Thyroid gland (tissue), 4 donors: ENCODE measurements around the gene EXOC6. TPM values are rescaled to one million over a fixed set of nuclear protein-coding genes. Genes with fewer than 3 reads are reported as not detected.

Source experiments
- DNase-seq, 2 donors: peaks; one replicate each; pipeline ENCODE4 v3.0.0-alpha.2; 2019
- H3K27ac ChIP-seq, 3 donors: fragments of 200-600 bp; sonication (generic); 1 replicate in 2 of 3; 2 replicates in 1 of 3; pipeline ENCODE4 v1.5.1; 2016 to 2019; ENCODE audit warnings: mild to moderate bottlenecking in 1 of 3, moderate library complexity in 1 of 3
- H3K27me3 ChIP-seq: fragments of 200-600 bp; sonication (generic); one replicate; pipeline ENCODE4 v1.5.1; 2019
- H3K36me3 ChIP-seq, 2 donors: fragments of 200-600 bp; sonication (generic); one replicate each; pipeline ENCODE4 v1.5.1; 2016 to 2019
- H3K4me1 ChIP-seq, 2 donors: fragments of 200-600 bp; sonication (generic); one replicate each; pipeline ENCODE4 v1.5.1; 2017 to 2019
- H3K4me3 ChIP-seq, 3 donors: fragments of 200-600 bp; sonication (generic); replicated peaks in 1 of 3; 1 replicate in 2 of 3; 2 replicates in 1 of 3; pipeline ENCODE4 v1.5.1; 2016; ENCODE audit warnings: mild to moderate bottlenecking in 1 of 3
- H3K9me3 ChIP-seq: fragments of 200-600 bp; sonication (generic); one replicate; pipeline ENCODE4 v1.5.1; 2017
- POLR2A ChIP-seq, 2 donors: fragments of 450-650 bp; IDR thresholded peaks; one replicate each; pipeline ENCODE4 v1.6.1; 2017; ENCODE audit warnings: antibody characterized with exemption in 2 of 2, mild to moderate bottlenecking in 2 of 2, moderate library complexity in 1 of 2
- WGBS, 2 donors: methylation state at CpG; one replicate each; pipeline ENCODE4 v1.1.5; 2017; 5-methylcytosine and 5-hydroxymethylcytosine counted together
- intact Hi-C: fragments of 100-400 bp; cut with DNase I; formaldehyde crosslinking; loops from one replicate; pipeline ENCODE4 v1.15.1; 2023
- total RNA-seq, 4 donors: library from RNA; depleted of rRNA; stranded (reverse); fragments of >200 nt; gene quantifications; one replicate each; pipeline ENCODE4 v1.2.3, GENCODE V29; 2016
- TF ChIP-seq, protein P1 (sequence below), 6 experiments: fragments of 200-600 bp in 3 of 6; fragments of 450-650 bp in 3 of 6; sonication (generic) in 3 of 6; IDR thresholded peaks; one replicate each; pipeline ENCODE4 v1.5.1; 2016 to 2019; ENCODE audit warnings: antibody characterized with exemption in 6 of 6, mild to moderate bottlenecking in 2 of 6, inconsistent platforms in 1 of 6, moderate library complexity in 1 of 6

Gene EXOC6
- total RNA-seq, 4 donors from 2014 or later: 51.6 to 74.0 (median 61.1) TPM

GRCh38 chr10:93054486-93054885, 206.2 kb downstream of the EXOC6 start:
- Histone ChIP-seq H3K36me3 (peaks cover 0 to 3% of the 10 kb centered on the region in 2 donors), H3K27ac (no peak overlapping the region), H3K27me3 (no peaks in the 10 kb centered on the region), H3K9me3 (no peaks in the 10 kb centered on the region), H3K4me3 (no peak overlapping the region), H3K4me1 (no peaks in the 10 kb centered on the region)
- no peak for DNase-seq
- 88 to 94% methylated on average over 3 of the region's 3 CpGs for WGBS, 2 donors
- intact Hi-C loops: no loop called here
- TF ChIP-seq, protein P1, sequence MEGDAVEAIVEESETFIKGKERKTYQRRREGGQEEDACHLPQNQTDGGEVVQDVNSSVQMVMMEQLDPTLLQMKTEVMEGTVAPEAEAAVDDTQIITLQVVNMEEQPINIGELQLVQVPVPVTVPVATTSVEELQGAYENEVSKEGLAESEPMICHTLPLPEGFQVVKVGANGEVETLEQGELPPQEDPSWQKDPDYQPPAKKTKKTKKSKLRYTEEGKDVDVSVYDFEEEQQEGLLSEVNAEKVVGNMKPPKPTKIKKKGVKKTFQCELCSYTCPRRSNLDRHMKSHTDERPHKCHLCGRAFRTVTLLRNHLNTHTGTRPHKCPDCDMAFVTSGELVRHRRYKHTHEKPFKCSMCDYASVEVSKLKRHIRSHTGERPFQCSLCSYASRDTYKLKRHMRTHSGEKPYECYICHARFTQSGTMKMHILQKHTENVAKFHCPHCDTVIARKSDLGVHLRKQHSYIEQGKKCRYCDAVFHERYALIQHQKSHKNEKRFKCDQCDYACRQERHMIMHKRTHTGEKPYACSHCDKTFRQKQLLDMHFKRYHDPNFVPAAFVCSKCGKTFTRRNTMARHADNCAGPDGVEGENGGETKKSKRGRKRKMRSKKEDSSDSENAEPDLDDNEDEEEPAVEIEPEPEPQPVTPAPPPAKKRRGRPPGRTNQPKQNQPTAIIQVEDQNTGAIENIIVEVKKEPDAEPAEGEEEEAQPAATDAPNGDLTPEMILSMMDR (IDR thresholded peaks at IDR 0.05): no peak
- no peak for TF ChIP-seq POLR2A (IDR thresholded peaks at IDR 0.05)

- Histone ChIP-seq H3K27me3 (peaks cover 3% of the 10 kb centered on the region), H3K4me1 (peaks cover 7 to 14% of the 10 kb centered on the region in 2 donors), H3K9me3 (no peaks in the 10 kb centered on the region), H3K4me3 (no peak overlapping the region), H3K36me3 (peaks cover 0 to 7% of the 10 kb centered on the region in 2 donors), H3K27ac (no peak overlapping the region)
- intact Hi-C loops: no loop called here
- 96 to 97% methylated on average over 3 of the region's 3 CpGs for WGBS, 2 donors
- no peak for DNase-seq
- TF ChIP-seq POLR2A (IDR thresholded peaks at IDR 0.05): no peak
- TF ChIP-seq, protein P1 (IDR thresholded peaks at IDR 0.05): no peak
Measured at GRCh38 chr10:93058139-93058538, 209.8 kb downstream of the EXOC6 start.

- Histone ChIP-seq H3K36me3 (peaks cover 0 to 7% of the 10 kb centered on the region in 2 donors), H3K4me3 (no peak within 1 kb of the TSS), H3K4me1 (peaks cover 7 to 15% of the 10 kb centered on the region in 2 donors), H3K27ac (no peak within 1 kb of the TSS), H3K9me3 (no peaks in the 10 kb centered on the region), H3K27me3 (peaks cover 3% of the 10 kb centered on the region)
- TF ChIP-seq POLR2A (IDR thresholded peaks at IDR 0.05): no peak
- 66 to 69% methylated on average over 58 to 67 of the region's 67 CpGs for WGBS, 2 donors
- intact Hi-C loops: no loop called here
- no peak for DNase-seq
Measured at GRCh38 chr10:93059975-93060886, 211.9 kb downstream of the EXOC6 start, which contains the start of gene CYP26C1. Gene CYP26C1 (plus strand): TSS chr10:93060798. CDS start chr10:93061264, 466 bp downstream.

DNA sequence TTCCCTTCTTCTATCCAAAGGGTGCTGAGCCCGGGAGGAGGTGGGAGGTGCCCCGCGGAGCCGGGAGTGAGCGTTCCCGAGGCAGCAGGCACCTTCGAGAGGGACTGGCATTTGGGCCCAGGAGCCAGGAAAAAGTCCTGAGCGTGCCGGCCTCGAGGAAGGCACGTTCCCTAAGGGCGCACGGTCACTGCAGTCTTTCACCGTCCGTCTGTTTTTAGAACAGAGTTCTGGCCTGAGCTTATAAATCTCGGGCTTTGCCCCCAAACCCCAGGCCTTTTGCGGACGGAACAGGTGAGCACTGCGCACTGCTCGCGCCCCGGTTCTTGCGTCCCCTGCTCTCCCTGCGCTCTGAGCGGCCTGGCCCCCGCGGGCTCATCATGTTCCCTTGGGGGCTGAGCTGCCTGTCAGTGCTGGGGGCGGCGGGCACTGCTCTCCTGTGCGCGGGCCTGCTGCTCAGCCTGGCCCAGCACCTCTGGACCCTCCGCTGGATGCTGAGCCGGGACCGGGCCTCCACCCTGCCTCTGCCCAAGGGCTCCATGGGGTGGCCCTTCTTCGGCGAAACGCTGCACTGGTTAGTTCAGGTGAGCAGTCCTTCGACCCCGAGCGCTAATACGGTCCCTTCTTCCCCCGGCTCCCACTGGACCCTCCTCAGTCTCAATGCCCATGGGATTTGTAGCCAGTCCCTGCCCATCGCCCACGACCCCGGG, 212.7 kb downstream of the EXOC6 start:
- H3K4me1 ChIP-seq: peaks cover 7 to 19% of the 10 kb centered on the region in 2 donors
- no peak overlapping the region for H3K27ac ChIP-seq
- peaks cover 3% of the 10 kb centered on the region for H3K27me3 ChIP-seq
- H3K4me3 ChIP-seq: no peak overlapping the region
- peaks cover 0 to 7% of the 10 kb centered on the region in 2 donors for H3K36me3 ChIP-seq
- H3K9me3 ChIP-seq: no peaks in the 10 kb centered on the region
- no peak for TF ChIP-seq POLR2A (IDR thresholded peaks at IDR 0.05)
- TF ChIP-seq, protein P1 (IDR thresholded peaks at IDR 0.05): no peak
- WGBS, 2 donors: 59 to 69% methylated on average over 35 to 45 of the region's 45 CpGs
- intact Hi-C loops: no loop called here
- no peak for DNase-seq

DNA sequence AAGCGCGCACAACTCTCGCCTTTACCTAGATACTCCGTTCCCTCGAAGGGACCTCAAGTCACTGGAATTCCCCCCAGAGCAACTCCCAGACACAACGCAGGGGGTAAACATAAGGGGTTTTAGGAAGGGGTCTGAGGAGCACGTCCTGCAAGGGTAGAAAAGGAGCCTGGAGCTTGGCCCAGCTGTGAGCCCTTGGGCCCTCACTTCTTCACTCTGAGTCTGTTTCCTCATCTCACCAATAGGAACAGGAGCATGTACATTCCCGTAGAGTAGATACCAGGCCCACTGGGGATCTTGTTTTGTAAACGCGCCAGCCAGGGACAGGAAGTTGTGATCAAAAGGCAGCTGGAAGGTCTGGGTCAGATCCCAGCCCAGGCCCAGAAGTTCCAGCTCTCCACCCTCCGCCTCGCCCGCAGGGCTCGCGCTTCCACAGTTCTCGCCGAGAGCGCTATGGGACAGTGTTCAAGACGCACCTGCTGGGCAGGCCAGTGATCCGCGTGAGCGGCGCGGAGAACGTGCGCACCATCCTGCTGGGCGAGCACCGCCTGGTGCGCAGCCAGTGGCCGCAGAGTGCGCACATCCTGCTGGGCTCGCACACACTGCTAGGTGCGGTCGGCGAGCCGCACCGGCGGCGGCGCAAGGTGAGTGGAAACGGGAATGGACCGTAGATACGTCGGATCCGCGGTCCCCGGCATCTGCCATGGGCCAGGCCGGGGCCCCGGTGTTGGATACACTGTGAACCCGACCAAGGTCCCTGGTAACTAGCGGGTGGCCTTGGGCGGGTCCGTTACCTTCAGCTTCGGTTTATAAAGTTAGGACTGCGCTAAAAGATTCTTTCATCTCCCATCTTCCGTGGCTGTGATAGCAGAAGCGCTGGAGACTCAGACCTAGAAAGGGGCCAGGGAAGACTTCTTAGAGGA, 213.5 kb downstream of the EXOC6 start:
- WGBS, 2 donors: 17 to 28% methylated on average over 37 to 52 of the region's 57 CpGs
- TF ChIP-seq POLR2A (IDR thresholded peaks at IDR 0.05): no peak
- TF ChIP-seq, protein P1 (IDR thresholded peaks at IDR 0.05): peak in 1 of 6 experiments; percentile 4
- Histone ChIP-seq H3K4me1 (peaks cover 7 to 20% of the 10 kb centered on the region in 2 donors), H3K27me3 (peaks cover 3% of the 10 kb centered on the region), H3K36me3 (peaks cover 0 to 7% of the 10 kb centered on the region in 2 donors), H3K27ac (no peak overlapping the region), H3K9me3 (no peaks in the 10 kb centered on the region), H3K4me3 (peak overlapping the region in 1 of 3 donors; percentile 21)
- no peak for DNase-seq
- intact Hi-C loops: no loop called here
